Hepatocyte (in vitro differentiated cells): ENCODE results near the gene PTPRD. TPM values are rescaled to one million over a fixed set of nuclear protein-coding genes. Genes with fewer than 3 reads are reported as not detected.

ENCODE experiments used
- DNase-seq: peaks from one replicate; pipeline ENCODE4 v3.0.0-alpha.2; 2016; ENCODE audit warnings: low spot score
- H2AFZ ChIP-seq: fragments of 200-600 bp; sonication (generic); 2 replicates; pipeline ENCODE4 v1.6.0; 2016; ENCODE audit warnings: antibody characterized with exemption, mild to moderate bottlenecking
- H3K27ac ChIP-seq: fragments of 200-600 bp; sonication (generic); 2 replicates; pipeline ENCODE4 v1.5.1; 2016; ENCODE audit warnings: mild to moderate bottlenecking
- H3K27me3 ChIP-seq: fragments of 200-600 bp; sonication (generic); 2 replicates; pipeline ENCODE4 v1.6.1; 2016
- H3K36me3 ChIP-seq: fragments of 200-600 bp; sonication (generic); replicated peaks from 2 replicates; pipeline ENCODE4 v1.5.1; 2016; ENCODE audit warnings: low read depth; ENCODE audit not compliant: insufficient read depth
- H3K4me1 ChIP-seq: fragments of 200-600 bp; sonication (generic); 2 replicates; pipeline ENCODE4 v1.5.1; 2016; ENCODE audit warnings: mild to moderate bottlenecking, moderate library complexity; ENCODE audit not compliant: insufficient read depth
- H3K4me2 ChIP-seq: fragments of 200-600 bp; sonication (generic); 2 replicates; pipeline ENCODE4 v1.6.0; 2016
- H3K4me3 ChIP-seq: fragments of 200-600 bp; sonication (generic); 2 replicates; pipeline ENCODE4 v1.5.1; 2016; ENCODE audit warnings: mild to moderate bottlenecking
- H3K79me2 ChIP-seq: fragments of 200-600 bp; sonication (generic); 2 replicates; pipeline ENCODE4 v1.6.0; 2017; ENCODE audit warnings: mild to moderate bottlenecking
- H3K9me2 ChIP-seq: fragments of 200-600 bp; sonication (generic); replicated peaks from 2 replicates; pipeline ENCODE4 v1.6.0; 2017; ENCODE audit warnings: mild to moderate bottlenecking; ENCODE audit not compliant: insufficient read depth
- H3K9me3 ChIP-seq: fragments of 200-600 bp; sonication (generic); 2 replicates; pipeline ENCODE4 v1.5.1; 2016; ENCODE audit warnings: low read depth, mild to moderate bottlenecking
- H4K20me1 ChIP-seq: fragments of 200-600 bp; sonication (generic); 2 replicates; pipeline ENCODE4 v1.6.0; 2016; ENCODE audit warnings: mild to moderate bottlenecking; ENCODE audit not compliant: insufficient read depth, poor library complexity, severe bottlenecking
- EZH2 ChIP-seq: fragments of 200-600 bp; sonication (generic); IDR thresholded peaks from 2 replicates; pipeline ENCODE4 v1.6.1; 2016; ENCODE audit warnings: antibody characterized with exemption, mild to moderate bottlenecking, borderline replicate concordance
- EZH2phosphoT487 ChIP-seq: fragments of 200-600 bp; sonication (generic); IDR thresholded peaks from one replicate; pipeline ENCODE4 v1.6.1; 2018; ENCODE audit warnings: antibody characterized with exemption, mild to moderate bottlenecking, low read depth, moderate library complexity; ENCODE audit not compliant: unreplicated experiment, severe bottlenecking
- WGBS: methylation state at CpG from one replicate; pipeline ENCODE4 v1.1.6; 2016; ENCODE audit warnings: low lambda C conversion rate; ENCODE audit errors: missing lambda C conversion rate; 5-methylcytosine and 5-hydroxymethylcytosine counted together
- polyA plus RNA-seq: library from polyadenylated mRNA; unstranded; fragments of >200 nt; fragmentation: Nextera tagmentation; extraction: Ambion mirVana; gene quantifications from 2 replicates; pipeline ENCODE4 v1.2.1, GENCODE V29; 2016
- total RNA-seq: library from RNA; depleted of rRNA; stranded (reverse); fragments of >200 nt; gene quantifications from 2 replicates; pipeline ENCODE4 v1.2.3, GENCODE V29; 2014
- TF ChIP-seq, protein P1 (sequence below): fragments of 200-600 bp; sonication (generic); IDR thresholded peaks from 2 replicates; pipeline ENCODE4 v1.5.1; 2016; ENCODE audit warnings: antibody characterized with exemption, mild to moderate bottlenecking; ENCODE audit not compliant: poor library complexity

Gene PTPRD
- total and polyA plus RNA-seq, 2 experiments from 2014 or later: 6.5 to 77.6 TPM

DNA sequence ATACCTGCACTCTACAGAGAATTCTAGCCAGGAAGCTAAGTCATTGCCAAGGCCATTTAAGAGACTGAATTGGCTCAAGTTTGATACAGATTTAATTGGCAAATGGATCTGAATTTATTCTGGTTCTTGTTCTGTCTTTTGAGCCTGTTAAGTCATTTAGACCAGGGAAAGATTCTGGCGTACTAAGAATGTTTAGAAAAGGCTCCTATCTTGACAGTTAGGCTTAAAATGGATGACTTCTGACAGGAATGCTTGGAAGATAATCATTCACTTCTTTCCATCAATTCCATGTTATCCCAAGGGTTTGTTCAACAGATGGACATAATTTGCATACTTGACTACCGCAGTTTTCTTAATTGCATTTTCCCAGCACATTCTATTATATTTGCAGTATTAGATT, 376.6 kb downstream of the PTPRD start:
- Histone ChIP-seq H3K79me2 (no peaks in the 10 kb centered on the region), H2AFZ (no peak overlapping the region), H3K27me3 (no peaks in the 10 kb centered on the region), H3K9me2 (no peaks in the 10 kb centered on the region), H3K9me3 (no peaks in the 10 kb centered on the region), H3K4me3 (no peak overlapping the region), H3K4me2 (no peak overlapping the region), H3K4me1 (no peaks in the 10 kb centered on the region), H4K20me1 (no peaks in the 10 kb centered on the region), H3K27ac (no peak overlapping the region), H3K36me3 (no peaks in the 10 kb centered on the region)
- no peak for DNase-seq
- TF ChIP-seq, protein P1, sequence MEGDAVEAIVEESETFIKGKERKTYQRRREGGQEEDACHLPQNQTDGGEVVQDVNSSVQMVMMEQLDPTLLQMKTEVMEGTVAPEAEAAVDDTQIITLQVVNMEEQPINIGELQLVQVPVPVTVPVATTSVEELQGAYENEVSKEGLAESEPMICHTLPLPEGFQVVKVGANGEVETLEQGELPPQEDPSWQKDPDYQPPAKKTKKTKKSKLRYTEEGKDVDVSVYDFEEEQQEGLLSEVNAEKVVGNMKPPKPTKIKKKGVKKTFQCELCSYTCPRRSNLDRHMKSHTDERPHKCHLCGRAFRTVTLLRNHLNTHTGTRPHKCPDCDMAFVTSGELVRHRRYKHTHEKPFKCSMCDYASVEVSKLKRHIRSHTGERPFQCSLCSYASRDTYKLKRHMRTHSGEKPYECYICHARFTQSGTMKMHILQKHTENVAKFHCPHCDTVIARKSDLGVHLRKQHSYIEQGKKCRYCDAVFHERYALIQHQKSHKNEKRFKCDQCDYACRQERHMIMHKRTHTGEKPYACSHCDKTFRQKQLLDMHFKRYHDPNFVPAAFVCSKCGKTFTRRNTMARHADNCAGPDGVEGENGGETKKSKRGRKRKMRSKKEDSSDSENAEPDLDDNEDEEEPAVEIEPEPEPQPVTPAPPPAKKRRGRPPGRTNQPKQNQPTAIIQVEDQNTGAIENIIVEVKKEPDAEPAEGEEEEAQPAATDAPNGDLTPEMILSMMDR: no peak
- no peak for TF ChIP-seq EZH2phosphoT487
- TF ChIP-seq EZH2: no peak
- WGBS: 83% methylated on average over 2 of the region's 2 CpGs

DNA sequence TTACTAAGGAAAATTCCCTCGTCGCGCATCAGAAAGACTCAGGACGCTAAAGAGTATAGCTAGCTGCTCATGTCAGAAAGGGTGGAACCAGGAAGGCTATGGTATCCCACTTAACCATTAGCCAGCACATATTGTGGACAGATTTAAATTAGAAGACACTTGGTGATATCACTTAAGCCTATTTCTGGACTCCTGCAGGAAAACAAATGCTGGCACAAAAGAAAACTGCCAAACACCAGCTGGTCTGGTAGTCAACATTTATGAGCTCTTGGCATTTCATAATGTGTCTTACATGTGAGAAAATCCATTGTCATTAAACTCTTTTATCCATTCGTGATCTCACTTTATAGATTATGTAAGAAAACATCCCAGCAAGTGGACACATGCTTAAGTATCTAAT, 377.4 kb downstream of the PTPRD start:
- Histone ChIP-seq H3K4me2 (no peak overlapping the region), H3K27me3 (no peaks in the 10 kb centered on the region), H4K20me1 (no peaks in the 10 kb centered on the region), H3K4me1 (no peaks in the 10 kb centered on the region), H2AFZ (no peak overlapping the region), H3K9me2 (no peaks in the 10 kb centered on the region), H3K4me3 (no peak overlapping the region), H3K79me2 (no peaks in the 10 kb centered on the region), H3K27ac (no peak overlapping the region), H3K9me3 (no peaks in the 10 kb centered on the region), H3K36me3 (no peaks in the 10 kb centered on the region)
- TF ChIP-seq, protein P1: no peak
- TF ChIP-seq EZH2 (no peak), EZH2phosphoT487 (no peak)
- no peak for DNase-seq
- WGBS: 94% methylated on average over 5 of the region's 5 CpGs

DNA sequence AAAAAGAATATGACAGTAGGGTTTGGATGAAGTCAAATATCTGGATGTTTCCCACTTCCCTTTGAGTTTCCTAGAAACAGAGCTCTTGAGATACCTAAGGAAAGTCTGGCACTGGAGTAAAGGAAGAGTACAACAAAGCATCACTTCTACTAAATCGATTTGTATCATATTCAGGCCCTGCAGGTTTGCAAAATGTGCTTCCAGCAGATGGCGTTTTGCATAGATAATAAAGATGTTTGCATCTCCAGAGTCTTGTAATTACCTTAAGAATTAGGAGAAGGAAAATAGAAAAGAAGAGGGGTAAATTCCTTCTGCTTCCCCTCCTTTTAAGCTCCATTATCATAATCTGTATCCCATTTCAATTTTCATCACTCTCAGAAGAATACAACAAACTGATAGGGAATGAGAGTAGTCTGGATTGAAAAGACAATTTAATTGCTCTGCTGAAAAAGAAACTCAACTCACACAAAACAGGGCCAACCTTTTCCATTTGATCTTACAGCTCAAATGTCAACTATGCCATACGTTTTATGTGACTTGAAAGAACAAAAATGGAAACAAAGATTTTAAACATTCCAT, 380.4 kb downstream of the PTPRD start:
- no peak overlapping the region for H3K4me2 ChIP-seq
- TF ChIP-seq, protein P1: peak; percentile 48
- no peak for TF ChIP-seq EZH2phosphoT487
- no peaks in the 10 kb centered on the region for H4K20me1 ChIP-seq
- H3K79me2 ChIP-seq: no peaks in the 10 kb centered on the region
- no peaks in the 10 kb centered on the region for H3K9me2 ChIP-seq
- H3K9me3 ChIP-seq: no peaks in the 10 kb centered on the region
- WGBS: 16% methylated on average over 3 of the region's 3 CpGs
- H3K4me1 ChIP-seq: no peaks in the 10 kb centered on the region
- peak; percentile 6 for DNase-seq
- H3K36me3 ChIP-seq: no peaks in the 10 kb centered on the region
- no peak overlapping the region for H3K27ac ChIP-seq
- no peak overlapping the region for H3K4me3 ChIP-seq
- H2AFZ ChIP-seq: no peak overlapping the region
- H3K27me3 ChIP-seq: no peaks in the 10 kb centered on the region
